NK-92 (cell line): ENCODE measurements around the gene SDS.

Experiments used
- DNase-seq: peaks from one replicate; lab custom pipeline; 2025; ENCODE audit not compliant: unreplicated experiment; lab: John Stamatoyannopoulos, UW

SDS gene, protein sequence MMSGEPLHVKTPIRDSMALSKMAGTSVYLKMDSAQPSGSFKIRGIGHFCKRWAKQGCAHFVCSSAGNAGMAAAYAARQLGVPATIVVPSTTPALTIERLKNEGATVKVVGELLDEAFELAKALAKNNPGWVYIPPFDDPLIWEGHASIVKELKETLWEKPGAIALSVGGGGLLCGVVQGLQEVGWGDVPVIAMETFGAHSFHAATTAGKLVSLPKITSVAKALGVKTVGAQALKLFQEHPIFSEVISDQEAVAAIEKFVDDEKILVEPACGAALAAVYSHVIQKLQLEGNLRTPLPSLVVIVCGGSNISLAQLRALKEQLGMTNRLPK

DNA sequence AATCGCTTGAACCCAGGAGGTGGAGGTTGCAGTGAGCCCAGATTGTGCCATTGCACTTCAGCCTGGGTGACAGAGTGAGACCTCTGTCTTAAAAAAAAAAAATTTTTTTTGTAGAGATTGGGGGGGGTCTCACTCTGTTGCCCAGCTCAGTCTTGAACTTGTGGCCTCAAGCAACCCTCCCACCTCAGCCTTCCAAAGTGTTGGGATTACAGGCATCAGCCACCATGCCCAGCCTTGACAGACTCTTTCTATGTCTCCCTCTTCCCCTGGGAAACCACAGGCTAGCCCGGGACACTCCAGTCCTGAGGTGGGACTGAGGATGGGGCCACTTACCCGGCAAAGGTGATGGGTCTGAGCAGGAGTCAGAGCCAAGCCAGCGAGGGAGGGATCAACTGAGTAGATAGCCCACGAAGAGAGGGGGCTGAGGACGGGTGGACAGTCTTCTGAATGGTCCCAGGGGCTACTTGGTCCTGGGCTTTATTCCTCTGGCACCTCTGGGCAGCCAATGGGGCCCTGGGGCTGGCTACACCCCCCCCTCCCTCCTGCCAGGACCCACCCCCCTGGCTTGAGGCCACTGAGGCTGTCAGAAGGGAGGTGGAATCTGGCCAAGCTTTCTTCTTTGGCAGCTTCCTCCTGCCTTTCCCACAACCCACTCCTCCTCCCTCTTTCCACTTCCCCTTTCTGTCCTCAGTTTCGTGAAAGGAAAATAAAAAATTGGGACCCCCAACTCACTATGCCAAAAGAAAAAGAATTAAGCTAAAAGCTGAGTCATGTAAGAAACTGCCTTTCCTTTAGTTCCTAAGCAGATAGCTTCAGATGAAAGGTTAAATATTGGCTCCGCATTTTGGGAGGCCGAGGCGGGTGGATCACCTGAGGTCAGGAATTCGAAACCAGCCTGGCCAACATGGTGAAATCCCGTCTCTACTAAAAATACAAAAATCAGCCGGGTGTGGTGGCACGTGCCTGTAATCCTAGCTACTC, at the start of gene SDS:
SDS (minus strand) TSS at position 453 of the 981 bp plus-strand sequence. CDS start 4,179 bp downstream, outside the sequence.
- DNase-seq = no peak

DNA sequence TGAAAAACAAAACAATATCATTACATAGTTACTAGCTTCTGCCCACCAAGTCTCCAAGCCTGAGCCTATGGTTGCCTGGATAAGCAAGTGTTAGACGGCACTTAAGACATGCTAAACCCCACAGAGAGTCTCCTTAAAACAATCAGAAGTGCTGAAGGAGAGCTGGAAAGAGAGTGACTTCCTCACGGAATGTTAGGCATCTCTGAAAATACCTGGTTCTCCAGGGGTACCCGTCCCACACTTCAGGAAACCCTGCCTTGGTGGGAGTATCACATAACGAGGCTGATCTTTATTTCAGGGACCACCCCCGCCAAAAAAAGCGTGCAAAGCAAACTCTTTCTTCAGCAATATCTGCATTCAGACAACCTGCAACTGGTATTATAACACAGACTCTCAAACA, 49.6 kb upstream of the SDS start:
- no peak for DNase-seq

DNA sequence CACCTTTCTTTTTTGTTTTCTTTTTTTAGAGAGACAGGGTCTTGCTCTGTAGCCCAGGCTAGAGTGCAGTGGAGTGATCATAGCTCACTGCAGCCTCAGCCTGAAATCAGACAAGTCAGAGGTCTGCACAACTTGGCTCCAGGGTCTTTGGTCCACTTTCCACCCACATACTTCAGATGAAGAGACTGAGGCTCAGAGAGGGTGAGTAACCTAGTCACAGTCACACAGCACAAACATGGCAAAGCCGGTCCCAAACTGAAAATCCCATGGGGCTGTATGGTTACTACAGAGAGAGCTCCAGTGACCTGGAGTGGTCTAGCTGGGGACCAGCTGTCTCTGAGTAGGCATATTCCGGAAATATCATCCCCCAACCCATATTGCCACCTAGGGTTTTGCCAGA, 48.8 kb upstream of the SDS start:
- DNase-seq = no peak

DNA sequence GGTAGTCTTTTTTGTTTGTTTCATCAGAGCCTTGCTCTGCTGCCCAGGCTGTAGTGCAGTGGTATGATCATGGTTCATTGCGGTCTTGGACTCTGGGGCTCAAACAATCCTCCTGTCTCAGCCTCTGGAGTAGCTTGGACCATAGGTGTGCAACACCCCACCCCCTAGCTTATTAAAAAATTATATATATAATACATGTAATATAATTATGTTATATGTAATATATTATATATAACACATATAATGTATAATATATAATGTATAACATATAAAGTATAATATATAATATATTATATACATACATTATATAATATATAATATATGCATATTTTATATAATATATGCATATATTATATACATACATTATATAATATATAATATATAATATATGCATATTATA, 46.2 kb upstream of the SDS start:
- DNase-seq = no peak

DNA sequence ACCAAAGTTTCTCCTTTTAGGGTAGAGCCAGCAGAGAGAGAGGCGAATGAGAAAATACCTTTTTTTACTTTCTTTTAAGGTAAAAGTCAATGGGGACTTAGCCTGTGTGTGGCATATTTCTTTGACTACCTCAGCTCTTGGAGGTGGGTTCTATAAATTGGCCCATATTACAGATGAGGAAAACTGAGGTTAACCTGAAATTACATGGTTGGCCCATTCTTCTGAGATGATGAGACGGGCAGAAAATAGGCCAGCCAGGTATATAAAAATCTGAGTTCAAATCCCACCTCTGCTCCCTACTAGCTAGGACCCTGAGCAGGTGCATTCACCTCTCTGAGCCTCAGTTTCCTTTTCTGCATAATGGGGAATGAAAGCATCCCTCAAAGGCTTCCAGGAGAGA, 45.6 kb upstream of the SDS start:
- DNase-seq = no peak

DNA sequence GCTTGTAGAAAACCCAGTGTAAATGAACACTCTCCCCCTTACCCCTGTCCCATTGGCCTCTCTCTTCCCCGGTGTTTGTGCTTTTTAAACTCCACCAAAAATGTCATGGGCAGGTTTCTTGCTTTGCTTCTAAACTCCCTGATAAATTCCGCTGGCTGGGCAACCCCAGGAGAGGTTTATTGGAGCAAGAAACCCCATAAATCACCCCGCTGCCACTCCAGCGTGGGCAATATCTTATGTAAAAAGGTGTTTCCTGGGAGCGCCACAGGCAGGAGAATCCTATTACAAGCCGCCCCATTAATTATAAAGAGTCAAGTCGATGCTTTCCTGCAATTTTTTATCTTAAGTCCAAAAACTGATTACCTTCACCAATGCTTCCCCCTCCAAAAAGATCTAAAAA, 45.2 kb upstream of the SDS start:
- no peak for DNase-seq

DNA sequence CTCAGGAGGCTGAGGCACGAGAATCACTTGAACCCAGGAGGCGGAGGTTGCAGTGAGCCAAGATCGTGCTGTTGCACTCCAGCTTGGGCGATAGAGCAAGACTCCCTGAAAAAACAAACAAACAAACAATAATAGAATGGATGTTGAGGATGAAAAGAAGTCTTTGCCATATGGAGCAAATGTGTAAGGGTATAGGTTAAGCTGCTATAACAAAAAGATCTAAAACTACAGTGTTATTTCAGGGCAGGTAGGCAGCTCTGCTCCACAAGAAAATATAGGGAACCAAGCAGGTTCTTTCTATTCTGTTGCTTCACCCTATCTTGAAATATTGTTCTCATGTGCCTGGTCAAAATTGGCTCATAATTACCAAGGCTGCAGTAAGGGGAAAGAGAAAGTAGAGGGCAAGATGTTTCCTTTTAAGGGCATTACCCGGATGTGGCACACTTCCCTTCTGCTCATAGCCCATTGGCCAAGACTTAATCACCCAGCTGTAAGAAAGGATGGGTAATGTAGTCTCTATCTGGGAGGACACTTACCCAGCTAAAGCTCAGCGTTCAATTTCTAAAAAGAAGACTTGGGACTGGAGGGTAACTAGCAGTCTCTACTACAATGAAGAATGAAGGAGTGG, 42.0 kb upstream of the SDS start:
- DNase-seq = no peak

DNA sequence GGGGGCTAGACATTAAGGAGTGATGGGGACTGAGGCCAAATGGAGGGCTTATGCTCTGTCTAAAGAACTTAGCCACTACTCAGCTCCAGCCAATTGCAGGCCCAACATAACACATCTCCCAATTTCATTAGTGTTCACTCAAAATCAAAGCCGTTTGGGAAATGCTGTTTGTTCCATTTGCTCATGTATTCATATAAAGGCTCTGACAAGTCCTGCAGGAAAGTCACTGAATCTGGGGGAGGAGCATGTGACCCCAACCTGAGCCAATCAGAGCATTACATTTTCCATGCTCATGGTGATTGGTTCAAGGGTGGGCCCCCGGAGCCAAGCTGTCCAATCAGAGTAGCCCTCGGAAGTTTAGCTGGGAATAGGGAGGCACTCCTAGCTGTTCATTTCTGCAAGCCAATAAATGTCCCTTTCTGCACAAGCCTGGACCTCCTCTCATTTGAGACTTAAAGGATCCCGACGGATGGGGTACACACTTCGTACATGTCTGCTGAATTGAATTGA, 39.4 kb upstream of the SDS start:
- DNase-seq = no peak

DNA sequence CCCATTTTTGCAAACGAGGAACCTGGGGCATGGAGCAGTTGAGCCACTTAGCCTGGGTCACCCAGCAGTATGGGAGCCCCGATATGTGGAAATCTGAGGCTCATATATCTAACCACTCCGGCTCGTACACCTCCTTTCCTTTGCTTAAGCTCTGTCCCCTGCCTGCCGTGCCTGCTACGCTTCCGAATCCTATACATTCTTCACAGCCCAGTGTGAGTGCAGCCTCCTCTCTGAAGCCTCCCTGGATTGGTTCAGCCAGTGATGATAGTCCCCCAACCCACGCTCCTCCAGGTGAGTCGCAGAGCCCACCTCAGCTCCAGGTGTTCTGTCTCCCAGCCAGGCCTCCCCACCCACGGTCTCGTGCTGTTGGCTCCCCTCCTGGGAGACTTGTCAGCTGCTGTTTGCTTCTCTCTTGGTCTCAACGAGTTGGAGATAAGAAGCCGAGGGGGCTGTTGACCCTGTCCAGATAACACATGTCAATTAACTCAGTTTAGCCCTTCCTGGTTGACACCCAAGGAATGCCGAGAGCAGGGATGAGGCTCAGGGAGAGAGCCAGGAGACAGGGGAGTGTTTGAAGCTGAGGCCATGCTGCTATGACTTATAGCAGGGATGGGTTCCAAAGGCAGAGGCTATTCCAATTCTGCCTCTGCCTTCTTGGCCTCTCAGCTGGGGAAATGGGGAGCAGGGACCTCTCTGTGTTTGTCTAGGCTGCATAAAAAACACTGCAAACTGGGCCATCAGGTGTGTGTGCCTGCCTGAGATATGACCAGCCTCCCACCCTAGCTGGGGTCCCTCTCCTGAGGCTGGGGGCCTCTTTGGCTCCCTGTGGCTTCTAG, 37.5 kb upstream of the SDS start:
- DNase-seq = no peak

DNA sequence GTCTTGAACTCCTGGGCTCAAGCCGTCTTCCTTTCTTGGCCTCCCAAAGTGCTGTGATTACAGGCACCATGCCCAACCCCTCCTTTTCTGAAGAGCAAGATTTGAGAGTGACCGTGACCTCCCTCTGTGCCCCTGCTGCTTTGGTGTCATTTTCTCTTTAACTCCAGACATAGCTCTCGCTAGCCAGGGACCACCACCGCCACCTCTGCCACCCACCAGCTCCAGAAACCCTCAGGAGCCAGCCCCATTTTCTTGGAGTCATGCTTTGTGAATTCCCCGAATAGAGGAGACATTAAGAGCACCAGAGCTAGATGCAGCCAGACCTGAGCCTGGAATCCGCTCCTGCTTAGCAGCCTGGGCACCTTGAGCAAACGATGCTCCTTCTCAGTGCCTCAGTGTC, 36.6 kb upstream of the SDS start:
- DNase-seq = no peak

DNA sequence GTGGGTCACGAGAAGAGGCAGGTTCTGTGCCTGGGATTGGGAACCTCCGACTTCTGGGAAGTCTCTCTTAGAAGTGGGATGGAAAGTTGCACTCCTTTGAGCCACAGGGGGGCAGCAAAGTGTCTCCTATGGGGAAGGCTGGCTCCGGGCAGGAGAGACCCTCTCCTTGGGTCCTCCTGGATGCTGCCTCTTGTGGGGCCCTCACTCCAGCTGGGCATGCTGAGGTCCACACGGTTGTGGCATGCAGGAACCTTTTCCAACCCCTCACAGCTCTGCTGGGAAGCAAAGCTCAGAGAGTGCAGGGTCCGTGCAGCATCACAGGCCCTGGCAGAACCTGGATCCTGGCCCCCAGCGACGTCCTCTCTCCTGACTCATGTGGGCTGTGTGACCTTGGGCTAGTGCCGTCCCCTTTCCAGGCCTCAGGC, 35.9 kb upstream of the SDS start:
- no peak for DNase-seq

DNA sequence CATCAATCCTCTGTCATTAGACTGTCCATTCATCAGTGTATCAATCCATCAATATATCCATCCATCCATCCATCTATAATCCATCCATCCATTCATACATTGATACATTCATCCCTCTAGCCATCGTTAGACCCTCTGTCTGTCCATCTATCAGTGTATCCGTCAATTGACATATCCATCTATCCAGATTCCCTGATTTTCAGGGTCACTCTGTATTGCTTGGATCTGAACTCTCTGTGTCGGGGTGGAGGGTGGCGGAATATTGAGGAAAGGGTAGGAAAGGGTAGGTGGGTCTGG, 35.6 kb upstream of the SDS start:
- DNase-seq = no peak

DNA sequence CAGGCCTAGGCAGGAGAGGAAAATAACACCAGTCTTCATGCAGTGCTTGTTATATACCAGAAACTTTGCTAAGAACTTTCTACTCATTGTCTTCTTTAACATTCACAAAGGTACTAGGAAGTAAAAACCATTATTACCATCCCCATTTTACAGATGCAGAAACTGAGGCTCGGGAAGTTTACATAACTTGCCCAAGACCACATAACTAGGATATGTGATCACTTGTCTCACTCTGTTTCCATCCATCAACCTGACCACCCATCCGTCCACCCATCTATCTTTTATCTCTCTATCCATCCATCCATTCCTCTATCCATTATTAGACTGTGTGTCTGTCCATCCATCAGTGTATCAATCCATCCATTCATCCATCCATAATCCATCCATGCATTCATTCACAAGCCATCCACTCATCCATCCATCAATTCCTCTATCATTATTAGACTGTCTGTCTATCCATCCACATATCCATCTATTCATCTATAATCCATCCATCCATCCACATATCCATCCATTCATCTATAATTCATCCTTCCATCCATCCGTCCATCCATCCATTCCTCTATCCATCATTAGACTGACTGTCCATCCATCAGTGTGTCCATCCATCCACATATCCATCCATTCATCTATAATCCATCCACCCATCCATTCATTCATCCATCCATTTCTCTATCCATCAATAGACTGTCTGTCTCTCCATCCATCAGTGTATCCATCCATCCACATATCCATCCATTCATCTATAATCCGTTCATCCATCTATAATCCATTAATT, 35.0 kb upstream of the SDS start:
- no peak for DNase-seq

DNA sequence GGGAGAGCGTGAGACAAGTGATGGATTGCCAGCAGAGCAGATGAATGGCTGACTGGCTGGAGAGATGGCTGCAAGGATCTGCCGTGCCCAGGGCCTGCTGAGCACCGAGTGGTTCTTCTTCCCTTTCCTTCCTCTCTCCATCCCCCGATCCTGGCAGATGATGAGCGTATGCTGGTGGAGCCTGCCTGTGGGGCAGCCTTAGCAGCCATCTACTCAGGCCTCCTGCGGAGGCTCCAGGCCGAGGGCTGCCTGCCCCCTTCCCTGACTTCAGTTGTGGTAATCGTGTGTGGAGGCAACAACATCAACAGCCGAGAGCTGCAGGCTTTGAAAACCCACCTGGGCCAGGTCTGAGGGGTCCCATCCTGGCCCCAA, 34.0 kb upstream of the SDS start:
- DNase-seq = no peak

DNA sequence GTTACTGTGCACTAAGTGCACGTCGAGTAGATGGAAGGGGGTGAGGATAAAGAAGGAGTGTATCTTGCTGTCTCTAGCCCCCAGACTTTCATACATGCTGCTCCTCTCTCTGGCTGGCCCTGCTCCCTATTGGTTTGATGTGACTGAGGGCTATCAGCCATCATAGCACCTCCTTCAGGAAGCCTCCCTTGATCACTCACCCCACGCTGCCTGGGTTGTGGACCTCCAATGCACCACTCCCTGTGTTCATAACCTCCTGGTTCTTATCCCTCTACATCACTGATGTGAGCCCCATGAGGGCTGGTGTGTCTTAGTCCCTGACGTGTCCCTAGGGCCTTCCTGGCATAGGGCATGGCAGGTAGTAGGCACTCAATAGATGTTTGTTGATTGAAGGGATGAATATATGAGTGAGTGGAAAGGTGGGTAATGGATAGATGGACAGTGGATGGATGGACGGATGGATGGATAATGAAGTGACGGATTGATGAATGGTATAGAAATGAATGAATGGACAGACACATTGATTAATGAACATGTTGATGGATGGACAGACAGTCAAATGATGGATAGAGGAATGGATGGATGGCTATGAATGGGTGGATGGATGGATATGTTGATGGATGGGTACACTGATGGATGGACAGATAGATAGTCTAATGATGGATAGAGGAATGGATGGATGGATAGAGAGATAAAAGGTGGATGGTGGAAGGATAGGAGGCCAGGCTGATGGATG, 33.5 kb upstream of the SDS start:
- no peak for DNase-seq

DNA sequence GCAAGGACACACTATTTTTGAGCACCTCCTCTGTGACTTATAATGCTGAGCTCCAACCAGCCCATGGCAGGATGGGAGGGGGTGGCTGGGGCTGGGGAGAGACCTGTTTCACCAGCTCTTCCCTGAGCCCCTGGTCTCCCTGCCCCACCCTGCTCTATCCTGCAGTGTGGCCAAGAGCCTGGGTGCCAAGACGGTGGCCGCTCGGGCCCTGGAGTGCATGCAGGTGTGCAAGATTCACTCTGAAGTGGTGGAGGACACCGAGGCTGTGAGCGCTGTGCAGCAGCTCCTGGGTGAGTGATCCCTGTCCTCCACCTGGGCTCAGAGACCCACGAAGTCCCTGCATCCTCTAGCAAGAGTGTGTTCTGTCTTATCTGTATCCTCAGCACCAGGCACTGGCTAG, 32.9 kb upstream of the SDS start:
- DNase-seq = no peak

DNA sequence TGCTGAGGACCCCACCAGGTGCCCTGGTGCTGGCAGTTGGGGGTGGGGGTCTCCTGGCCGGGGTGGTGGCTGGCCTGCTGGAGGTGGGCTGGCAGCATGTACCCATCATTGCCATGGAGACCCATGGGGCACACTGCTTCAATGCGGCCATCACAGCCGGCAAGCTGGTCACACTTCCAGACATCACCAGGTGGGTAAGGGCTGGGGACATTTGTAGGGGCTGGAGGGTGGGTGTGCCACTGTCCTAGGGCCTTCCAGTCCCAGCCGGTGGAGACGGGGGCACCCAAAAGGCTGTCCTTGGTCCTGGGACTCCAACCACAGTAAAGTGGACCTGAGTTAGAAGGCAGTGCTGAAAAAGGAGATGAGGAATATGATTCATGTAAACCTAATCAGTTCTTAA, 31.7 kb upstream of the SDS start:
- no peak for DNase-seq

DNA sequence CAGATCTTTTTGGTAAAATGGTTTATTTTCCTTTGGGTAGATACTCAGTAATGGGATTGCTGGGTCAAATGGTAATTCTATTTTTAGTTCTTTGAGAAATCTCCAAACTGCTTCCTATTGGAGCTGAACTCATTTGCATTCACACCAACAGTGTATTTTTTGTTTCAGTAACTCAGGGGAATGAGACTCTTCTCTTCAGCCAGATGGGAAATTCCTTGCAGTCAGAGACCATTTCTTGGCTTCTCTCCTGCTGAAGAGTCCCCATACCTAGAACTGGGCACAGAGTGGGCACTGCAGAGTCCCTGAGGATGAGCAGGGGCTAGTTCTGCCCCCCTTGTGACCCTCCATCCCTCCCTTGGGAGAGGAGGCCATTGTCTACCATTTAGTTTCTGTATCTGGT, 29.3 kb upstream of the SDS start:
- DNase-seq = no peak

DNA sequence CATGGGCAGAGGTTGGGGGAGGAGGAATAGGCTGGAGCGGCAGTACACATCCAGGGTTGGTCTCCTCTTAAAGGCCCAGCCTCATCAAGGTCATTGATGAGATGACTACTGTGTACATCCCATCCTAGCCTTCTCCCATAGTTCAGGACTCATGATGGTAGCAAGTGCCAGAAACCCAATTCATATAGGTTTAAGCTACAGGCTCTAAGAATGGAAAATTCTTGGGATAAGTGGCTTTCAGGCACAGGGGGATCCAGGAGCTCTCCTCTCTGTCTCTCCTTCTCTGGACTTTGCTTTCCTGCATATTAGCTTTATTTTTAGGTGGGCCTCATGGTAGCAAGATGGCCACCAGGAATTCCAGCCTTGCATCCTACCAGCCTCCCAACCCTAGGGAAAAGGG, 24.8 kb upstream of the SDS start:
- DNase-seq = no peak

DNA sequence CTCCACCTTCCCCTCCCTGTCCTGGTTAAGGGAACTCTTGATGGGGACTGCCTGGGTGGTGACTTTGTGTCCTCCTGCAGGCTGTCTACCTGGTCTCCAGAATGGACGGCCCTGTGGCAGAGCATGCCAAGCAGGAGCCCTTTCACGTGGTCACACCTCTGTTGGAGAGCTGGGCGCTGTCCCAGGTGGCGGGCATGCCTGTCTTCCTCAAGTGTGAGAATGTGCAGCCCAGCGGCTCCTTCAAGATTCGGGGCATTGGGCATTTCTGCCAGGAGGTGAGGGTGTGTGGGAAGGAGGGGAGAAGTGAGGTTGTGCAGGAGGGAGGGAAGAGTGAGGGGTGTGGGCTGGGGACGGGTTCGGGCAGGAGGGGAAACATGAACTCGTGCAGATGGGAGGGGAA, 24.2 kb upstream of the SDS start:
- no peak for DNase-seq
